ENCODE results near the gene MAT2A. TPM values are rescaled to one million over a fixed set of nuclear protein-coding genes. Genes with fewer than 3 reads are reported as not detected.

The MAT2A gene
- total RNA-seq, 1 experiment from 2014 or later, result 444 TPM

DNA sequence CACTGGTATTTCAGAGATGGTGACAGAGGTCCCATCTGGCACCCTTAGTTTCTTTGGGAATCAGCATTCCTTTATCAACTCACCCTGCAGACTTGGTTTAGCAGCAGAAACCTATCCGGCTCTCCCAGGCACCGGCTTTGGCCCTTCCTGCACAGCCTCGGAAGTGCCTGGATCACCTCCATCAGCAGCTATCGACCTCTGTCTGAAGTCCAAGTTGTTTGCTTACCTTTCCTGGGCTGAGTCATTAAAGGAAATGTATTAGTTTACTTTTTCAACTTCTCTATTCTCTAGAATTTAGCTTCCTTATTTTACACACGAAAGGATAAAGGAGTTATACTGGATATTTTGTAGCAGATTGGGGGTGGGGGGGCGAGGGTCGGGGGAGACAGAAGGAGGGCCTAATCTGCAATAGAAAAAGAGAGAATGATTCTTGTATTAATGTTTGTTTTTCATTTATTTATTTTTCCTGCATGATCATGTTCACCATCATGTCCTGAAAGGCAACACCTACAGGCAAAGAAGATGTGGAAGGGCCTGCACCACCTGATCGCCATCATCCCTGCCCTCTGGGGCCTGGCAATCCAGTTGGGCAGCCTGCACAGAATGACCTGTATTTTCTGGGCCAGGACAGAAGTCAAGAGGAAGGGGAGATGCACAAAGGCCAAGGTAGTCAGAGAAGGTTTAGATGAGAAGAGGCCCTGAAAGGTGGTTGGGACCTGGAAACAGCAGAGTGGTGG is 22.1 kb upstream of the MAT2A start:
- H3K27me3 ChIP-seq (ENCODE audit: insufficient read depth, low read length), result no peaks in the 10 kb centered on the region
- H3K4me2 ChIP-seq (ENCODE audit: low read length), result peak overlapping the region; percentile 34
- no peaks in the 10 kb centered on the region for H3K79me2 ChIP-seq (ENCODE audit: insufficient read depth, low read length)
- intact Hi-C loops (cut with micrococcal nuclease), result no loop called here
- RAD21 ChIA-PET (ENCODE audit: low non-redundant PET in 1 of 2, low total read pairs in 2 of 2, uncharacterized antibody in 2 of 2, unreplicated experiment in 2 of 2), result no interaction called here
- ATAC-seq (no peak; the same call in 1 of the 2 replicates), DNase-seq (ENCODE audit: low read depth, low spot score) (no peak)
- TF ChIP-seq JUND (IDR thresholded peaks at IDR 0.05) (peak; percentile 23; the same call in 1 of the 2 replicates), ZFX (IDR thresholded peaks at IDR 0.05) (no peak), FOSL1 (IDR thresholded peaks at IDR 0.05; ENCODE audit: low read depth) (peak; percentile 34; the same call in 1 of the 2 replicates)
- no peaks in the 10 kb centered on the region for H3K36me3 ChIP-seq (ENCODE audit: control insufficient read depth in 1 of 2, insufficient read depth in 2 of 2, low read length in 2 of 2)
- BruUV-seq (replicated peaks), result no TSS peak
- no peaks in the 10 kb centered on the region for H4K20me1 ChIP-seq (ENCODE audit: insufficient read depth)
- no peak overlapping the region for H3K27ac ChIP-seq (ENCODE audit: low read depth, low read length)
- H3K9me3 ChIP-seq (ENCODE audit: control insufficient read depth in 1 of 2, insufficient read depth in 1 of 2, low read depth in 1 of 2, low read length in 2 of 2), result no peaks in the 10 kb centered on the region
- POLR2A ChIA-PET, result interaction anchor here (0.6 to 1.4 kb wide), 5 partner anchors 12 to 72 kb away, joined by 3 to 5 read pairs (median 4); partner anchors contain the start of gene MAT2A
- no peak overlapping the region for H3K9ac ChIP-seq (ENCODE audit: low read length)
- H2AFZ ChIP-seq (ENCODE audit: low read depth, low read length, poor library complexity, severe bottlenecking), result peak overlapping the region; percentile 50
- CTCF ChIA-PET, result interaction anchor here (1.0 kb wide), 1 partner anchor 17 kb away, joined by 3 read pairs; no protein-coding TSS in a partner anchor
- no peak overlapping the region for H3K4me3 ChIP-seq (replicated peaks in 1 of 2; ENCODE audit: low read depth in 1 of 2, low read length in 2 of 2)
- no peaks in the 10 kb centered on the region for H3K9me2 ChIP-seq (ENCODE audit: insufficient read depth)
- peaks cover 2 to 31% of the 10 kb centered on the region in 2 experiments; a peak in 3 of 4 replicates for H3K4me1 ChIP-seq (ENCODE audit: control insufficient read depth in 1 of 2, insufficient read depth in 2 of 2, low read length in 2 of 2)

GRCh38 chr2:85522090-85522647 is 16.8 kb upstream of the MAT2A start:
- no peaks in the 10 kb centered on the region for H4K20me1 ChIP-seq (ENCODE audit: insufficient read depth)
- no peak overlapping the region for H2AFZ ChIP-seq (ENCODE audit: low read depth, low read length, poor library complexity, severe bottlenecking)
- DNase-seq (ENCODE audit: low read depth, low spot score), result no peak
- TF ChIP-seq JUND (IDR thresholded peaks at IDR 0.05) (no peak), TCF7L2 (IDR thresholded peaks at IDR 0.05; ENCODE audit: borderline replicate concordance, extremely low read depth, insufficient read depth, insufficient read length) (no peak), ATF3 (IDR thresholded peaks at IDR 0.05) (no peak), ZBTB33 (IDR thresholded peaks at IDR 0.05; ENCODE audit: extremely low read depth, insufficient replicate concordance, low read length) (no peak), YY1 (IDR thresholded peaks at IDR 0.05; ENCODE audit: extremely low read depth, insufficient replicate concordance, low read depth, low read length) (no peak), EZH2 (IDR thresholded peaks at IDR 0.05) (no peak), POLR2AphosphoS5 (IDR thresholded peaks at IDR 0.05; ENCODE audit: low read depth, low read length) (no peak)
- TF ChIP-seq, protein P1, sequence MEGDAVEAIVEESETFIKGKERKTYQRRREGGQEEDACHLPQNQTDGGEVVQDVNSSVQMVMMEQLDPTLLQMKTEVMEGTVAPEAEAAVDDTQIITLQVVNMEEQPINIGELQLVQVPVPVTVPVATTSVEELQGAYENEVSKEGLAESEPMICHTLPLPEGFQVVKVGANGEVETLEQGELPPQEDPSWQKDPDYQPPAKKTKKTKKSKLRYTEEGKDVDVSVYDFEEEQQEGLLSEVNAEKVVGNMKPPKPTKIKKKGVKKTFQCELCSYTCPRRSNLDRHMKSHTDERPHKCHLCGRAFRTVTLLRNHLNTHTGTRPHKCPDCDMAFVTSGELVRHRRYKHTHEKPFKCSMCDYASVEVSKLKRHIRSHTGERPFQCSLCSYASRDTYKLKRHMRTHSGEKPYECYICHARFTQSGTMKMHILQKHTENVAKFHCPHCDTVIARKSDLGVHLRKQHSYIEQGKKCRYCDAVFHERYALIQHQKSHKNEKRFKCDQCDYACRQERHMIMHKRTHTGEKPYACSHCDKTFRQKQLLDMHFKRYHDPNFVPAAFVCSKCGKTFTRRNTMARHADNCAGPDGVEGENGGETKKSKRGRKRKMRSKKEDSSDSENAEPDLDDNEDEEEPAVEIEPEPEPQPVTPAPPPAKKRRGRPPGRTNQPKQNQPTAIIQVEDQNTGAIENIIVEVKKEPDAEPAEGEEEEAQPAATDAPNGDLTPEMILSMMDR (IDR thresholded peaks at IDR 0.05 in 2 of 3, conservative IDR thresholded peaks at IDR 0.05 in 1 of 3; ENCODE audit: borderline replicate concordance in 1 of 3, insufficient read depth in 1 of 3, low read depth in 2 of 3, low read length in 2 of 3), result no peak
- no peak overlapping the region for H3K4me3 ChIP-seq (replicated peaks in 1 of 2; ENCODE audit: low read depth in 1 of 2, low read length in 2 of 2)
- no peaks in the 10 kb centered on the region for H3K79me2 ChIP-seq (ENCODE audit: insufficient read depth, low read length)
- BruUV-seq (replicated peaks), result no TSS peak
- RAD21 ChIA-PET (ENCODE audit: low non-redundant PET in 1 of 2, low total read pairs in 2 of 2, uncharacterized antibody in 2 of 2, unreplicated experiment in 2 of 2), result no interaction called here
- CTCF ChIA-PET, result no interaction called here
- no peak for ATAC-seq
- H3K4me1 ChIP-seq (ENCODE audit: control insufficient read depth in 1 of 2, insufficient read depth in 2 of 2, low read length in 2 of 2), result peaks cover 0 to 6% of the 10 kb centered on the region in 2 experiments; a peak in 3 of 4 replicates
- intact Hi-C loops (cut with micrococcal nuclease), result no loop called here
- no peaks in the 10 kb centered on the region for H3K9me3 ChIP-seq (ENCODE audit: control insufficient read depth in 1 of 2, insufficient read depth in 1 of 2, low read depth in 1 of 2, low read length in 2 of 2)
- no peak overlapping the region for H3K27ac ChIP-seq (ENCODE audit: low read depth, low read length)
- no peak overlapping the region for H3K4me2 ChIP-seq (ENCODE audit: low read length)
- POLR2A ChIA-PET, result interaction anchor here (2.1 to 2.7 kb wide), 2 partner anchors 16 to 23 kb away, joined by 8 to 16 read pairs; partner anchors contain the start of gene MAT2A
- H3K27me3 ChIP-seq (ENCODE audit: insufficient read depth, low read length), result no peaks in the 10 kb centered on the region
- no peaks in the 10 kb centered on the region for H3K36me3 ChIP-seq (ENCODE audit: control insufficient read depth in 1 of 2, insufficient read depth in 2 of 2, low read length in 2 of 2)
- H3K9ac ChIP-seq (ENCODE audit: low read length), result no peak overlapping the region
- H3K9me2 ChIP-seq (ENCODE audit: insufficient read depth), result no peaks in the 10 kb centered on the region

Measured in HCT116 (cell line).